GM12801 (cell line): ENCODE results near the gene FAM32A.

Experiments used
- TF ChIP-seq, protein P1 (sequence below): IDR thresholded peaks from one replicate; pipeline ENCODE4 v1.5.1; 2011; ENCODE audit warnings: control low read depth; ENCODE audit not compliant: insufficient read length; ENCODE audit errors: extremely low read depth

Gene FAM32A

DNA sequence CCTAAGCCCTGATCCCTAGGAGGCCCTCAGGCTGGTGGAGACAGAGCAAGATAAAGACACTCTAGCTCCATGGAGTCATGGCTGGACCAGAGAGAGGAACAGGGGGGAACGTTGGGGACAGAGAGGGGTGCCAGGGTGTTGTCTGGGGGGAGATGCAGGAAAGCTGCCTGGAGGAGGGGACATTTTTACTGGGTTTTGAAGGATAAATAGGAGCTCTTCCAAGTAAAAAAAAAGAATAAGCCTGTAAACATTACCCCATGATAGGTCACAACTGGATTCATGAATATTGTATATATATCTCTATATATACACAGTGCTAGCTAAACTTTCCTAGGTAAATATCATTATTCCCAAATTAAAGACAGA is 41.0 kb upstream of the FAM32A start:
- TF ChIP-seq, protein P1, sequence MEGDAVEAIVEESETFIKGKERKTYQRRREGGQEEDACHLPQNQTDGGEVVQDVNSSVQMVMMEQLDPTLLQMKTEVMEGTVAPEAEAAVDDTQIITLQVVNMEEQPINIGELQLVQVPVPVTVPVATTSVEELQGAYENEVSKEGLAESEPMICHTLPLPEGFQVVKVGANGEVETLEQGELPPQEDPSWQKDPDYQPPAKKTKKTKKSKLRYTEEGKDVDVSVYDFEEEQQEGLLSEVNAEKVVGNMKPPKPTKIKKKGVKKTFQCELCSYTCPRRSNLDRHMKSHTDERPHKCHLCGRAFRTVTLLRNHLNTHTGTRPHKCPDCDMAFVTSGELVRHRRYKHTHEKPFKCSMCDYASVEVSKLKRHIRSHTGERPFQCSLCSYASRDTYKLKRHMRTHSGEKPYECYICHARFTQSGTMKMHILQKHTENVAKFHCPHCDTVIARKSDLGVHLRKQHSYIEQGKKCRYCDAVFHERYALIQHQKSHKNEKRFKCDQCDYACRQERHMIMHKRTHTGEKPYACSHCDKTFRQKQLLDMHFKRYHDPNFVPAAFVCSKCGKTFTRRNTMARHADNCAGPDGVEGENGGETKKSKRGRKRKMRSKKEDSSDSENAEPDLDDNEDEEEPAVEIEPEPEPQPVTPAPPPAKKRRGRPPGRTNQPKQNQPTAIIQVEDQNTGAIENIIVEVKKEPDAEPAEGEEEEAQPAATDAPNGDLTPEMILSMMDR: no peak

DNA sequence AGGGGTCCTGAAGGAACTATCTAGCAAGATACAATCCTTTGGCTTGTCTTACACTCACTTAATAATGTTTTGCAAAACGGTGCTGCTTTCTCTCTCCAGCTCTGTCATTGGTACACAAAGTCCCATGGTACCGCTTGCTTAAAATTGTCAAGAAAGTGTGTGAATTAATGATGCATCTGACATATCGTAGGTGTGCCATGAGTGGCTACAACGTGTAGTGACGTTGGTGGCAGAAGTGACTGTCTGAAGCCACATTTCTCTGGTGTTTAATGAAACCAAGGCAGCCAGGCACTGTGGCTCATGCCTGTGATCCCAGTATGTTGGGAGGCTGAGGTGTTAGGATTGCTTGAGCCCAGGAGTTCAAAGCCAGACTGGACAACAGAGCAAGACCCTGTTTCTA is 39.1 kb upstream of the FAM32A start:
- TF ChIP-seq, protein P1: no peak

DNA sequence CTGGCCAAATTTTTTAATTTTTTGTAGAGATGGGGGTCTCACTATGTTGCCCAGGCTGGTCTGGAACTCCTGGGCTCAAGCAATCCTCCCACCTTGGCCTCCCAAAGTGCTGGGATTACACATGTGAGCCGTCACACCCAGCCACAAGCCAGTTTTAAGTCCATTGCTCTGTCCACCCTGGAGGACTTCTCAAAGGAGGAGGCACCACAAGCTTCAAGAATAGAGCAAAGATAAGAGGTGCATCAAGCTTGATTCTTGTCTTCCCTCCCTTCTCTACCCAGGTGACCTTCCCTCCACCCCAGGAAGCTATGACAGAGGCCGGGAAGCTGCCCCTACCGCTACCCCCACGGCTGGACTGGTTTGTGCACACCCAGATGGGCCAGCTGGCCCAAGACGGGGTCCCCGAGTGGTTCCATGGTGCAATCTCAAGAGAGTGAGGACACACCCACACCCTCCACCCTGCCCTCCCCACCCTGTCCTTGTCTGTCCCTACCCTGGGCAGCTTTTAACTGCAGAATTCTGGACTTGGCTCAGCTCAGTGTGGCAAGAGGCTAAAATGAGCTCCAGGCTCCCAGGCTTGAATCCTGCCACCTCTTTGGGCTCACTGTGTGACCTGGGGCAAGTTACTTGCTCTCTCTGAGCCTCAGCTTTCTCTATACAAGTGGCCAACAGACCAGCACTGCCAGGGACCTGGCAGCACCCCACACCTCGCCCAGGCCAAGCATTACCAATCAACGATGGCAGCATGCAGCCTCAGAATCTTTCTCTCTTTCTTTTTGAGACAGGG is 36.6 kb upstream of the FAM32A start:
- TF ChIP-seq, protein P1: no peak

DNA sequence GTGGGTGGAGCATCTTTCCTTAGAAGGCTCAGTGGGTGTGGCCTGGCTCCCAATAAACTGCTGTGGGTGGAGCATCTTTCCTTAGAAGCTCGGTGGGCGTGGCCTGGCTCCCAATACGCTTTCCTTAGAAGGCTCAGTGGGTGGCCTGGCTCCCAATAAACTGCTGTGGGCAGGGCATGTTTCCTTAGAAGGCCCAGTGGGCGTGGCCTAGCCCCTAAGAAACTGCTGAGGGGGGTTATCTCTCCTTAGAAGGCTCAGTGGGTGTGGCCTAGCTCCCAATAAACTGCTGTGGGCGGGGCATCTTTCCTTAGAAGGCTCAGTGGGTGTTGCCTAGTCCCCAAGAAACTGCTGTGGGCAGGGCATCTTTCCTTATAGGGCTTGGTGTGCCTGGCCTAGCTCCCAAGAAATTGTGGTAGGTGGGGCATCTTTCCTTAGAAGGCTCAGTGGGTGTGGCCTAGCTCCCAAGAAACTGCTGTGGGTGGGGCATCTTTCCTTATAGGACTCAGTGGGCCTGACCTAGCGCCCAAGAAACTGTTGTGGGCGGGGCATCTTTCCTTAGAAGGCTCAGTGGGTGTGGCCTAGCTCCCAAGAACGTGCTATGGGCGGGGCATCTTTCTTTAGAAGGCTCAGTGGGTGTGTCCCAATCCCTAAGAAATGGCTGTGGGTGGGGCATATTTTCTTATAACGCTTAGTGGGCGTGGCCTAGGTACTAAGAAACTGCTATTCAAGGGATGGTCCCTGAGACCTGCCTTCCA is 31.5 kb upstream of the FAM32A start:
- TF ChIP-seq, protein P1: no peak

DNA sequence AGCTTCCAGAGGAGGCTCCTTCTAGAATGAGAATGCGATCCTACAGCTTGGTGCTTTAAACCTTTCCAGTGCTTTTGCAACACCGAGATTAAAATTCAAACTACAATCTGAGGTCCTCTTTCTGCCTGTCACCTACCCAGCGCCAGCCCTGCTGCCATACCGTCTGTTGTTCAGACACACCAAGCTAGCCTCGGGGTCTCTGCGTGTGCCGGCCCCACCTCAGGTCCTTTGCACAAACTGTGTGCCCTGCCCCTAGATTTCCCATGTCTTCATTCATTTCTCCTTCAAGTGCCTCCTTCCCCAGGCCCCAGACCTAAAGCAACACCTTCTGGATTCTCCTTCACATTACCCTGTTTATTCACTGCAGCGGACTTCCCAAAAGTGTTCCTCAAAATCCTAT is 30.7 kb upstream of the FAM32A start:
- TF ChIP-seq, protein P1: no peak

DNA sequence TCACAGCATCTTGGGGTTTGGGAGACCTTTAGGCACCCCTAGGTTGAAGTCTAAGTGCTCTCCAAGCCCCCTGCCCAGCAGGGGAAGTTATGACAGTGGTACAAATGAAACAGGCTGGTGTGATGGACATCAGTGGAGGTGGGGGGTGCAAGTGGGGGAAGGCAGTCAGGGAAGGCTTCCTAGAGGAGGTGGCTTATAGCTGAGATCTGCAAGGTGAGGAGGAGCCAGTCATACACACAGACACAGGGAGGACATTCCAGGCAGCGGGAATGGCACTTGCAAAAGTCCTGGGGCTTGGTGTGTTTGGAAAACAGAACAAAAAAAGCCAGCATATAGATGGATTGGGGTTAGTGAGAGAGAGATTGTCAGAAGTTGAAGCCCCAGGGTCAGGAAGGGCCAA is 30.1 kb upstream of the FAM32A start:
- TF ChIP-seq, protein P1: no peak

DNA sequence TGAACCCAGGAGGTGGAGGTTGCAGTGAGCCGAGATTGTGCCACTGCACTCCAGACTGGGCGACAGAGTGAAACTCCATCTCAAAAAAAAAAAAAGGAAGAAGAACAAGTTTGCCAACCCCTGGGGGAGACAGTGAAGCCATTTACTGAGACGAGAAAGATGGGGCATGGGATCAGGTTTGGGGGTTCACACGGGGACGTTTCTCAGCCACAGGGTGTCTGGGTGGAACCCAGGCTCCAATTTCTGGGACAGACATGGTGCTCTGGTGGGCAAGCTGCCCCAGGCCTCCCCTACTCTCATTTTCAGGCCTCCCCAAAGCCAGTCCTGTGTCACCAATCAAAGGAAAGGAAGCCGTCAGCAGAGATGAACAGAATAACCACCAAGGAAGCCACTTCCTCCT is 28.3 kb upstream of the FAM32A start:
- TF ChIP-seq, protein P1: no peak
